KG1 (cell line): ENCODE measurements around the gene IQSEC1.
"Not testable (repeated sequence)": the region's sequence is repeated elsewhere in the genome, so short reads cannot be mapped to it uniquely, and the experiment has no call there.

Source experiments
- DNase-seq: peaks from one replicate; lab custom pipeline; 2025; lab: John Stamatoyannopoulos, UW

IQSEC1 gene

GRCh38 chr3:12869035-12869621 lies 204.1 kb downstream of the IQSEC1 start:
- DNase-seq: no peak

GRCh38 chr3:12868039-12869034 lies 204.9 kb downstream of the IQSEC1 start:
- peak; percentile 45 for DNase-seq

- DNase-seq: no peak
Measured at GRCh38 chr3:12866836-12867235, 206.4 kb downstream of the IQSEC1 start.

- DNase-seq: no peak
Measured at GRCh38 chr3:12865271-12865670, 208.0 kb downstream of the IQSEC1 start.

GRCh38 chr3:12862387-12862786 lies 210.8 kb downstream of the IQSEC1 start:
- no peak for DNase-seq

GRCh38 chr3:12861611-12862010 lies 211.6 kb downstream of the IQSEC1 start:
- no peak for DNase-seq

GRCh38 chr3:12859840-12860239 lies 213.4 kb downstream of the IQSEC1 start:
- no peak for DNase-seq

- no peak for DNase-seq
Measured at GRCh38 chr3:12856626-12857025, 216.6 kb downstream of the IQSEC1 start.

- no peak for DNase-seq
Measured at GRCh38 chr3:12854565-12854964, 218.7 kb downstream of the IQSEC1 start.

- not testable (repeated sequence) for DNase-seq
Measured at GRCh38 chr3:12853847-12854246, 219.4 kb downstream of the IQSEC1 start.

GRCh38 chr3:12852201-12852600 lies 221.0 kb downstream of the IQSEC1 start:
- no peak for DNase-seq
